Loucy (cell line): ENCODE data around the gene TRIO.

Experiments
- H2AFZ ChIP-seq: fragments of 200-600 bp; sonication (generic); 2 replicates; pipeline ENCODE4 v1.6.0; 2016; ENCODE audit warnings: antibody characterized with exemption, mild to moderate bottlenecking, low read length, moderate library complexity
- H3F3A ChIP-seq: fragments of 200-600 bp; 2 replicates; pipeline ENCODE4 v1.6.0; 2016; ENCODE audit warnings: antibody characterized with exemption, low read depth, mild to moderate bottlenecking
- H3K27me3 ChIP-seq: fragments of 200-600 bp; sonication (generic); 2 replicates; pipeline ENCODE4 v1.6.1; 2014; ENCODE audit warnings: low read length, mild to moderate bottlenecking; ENCODE audit not compliant: insufficient read depth, poor library complexity, severe bottlenecking
- H3K36me3 ChIP-seq: fragments of 200-600 bp; sonication (generic); 2 replicates; pipeline ENCODE4 v1.6.1; 2016; ENCODE audit warnings: low read length; ENCODE audit not compliant: insufficient read depth
- H3K4me1 ChIP-seq: fragments of 200-600 bp; sonication (generic); 2 replicates; pipeline ENCODE4 v1.5.1; 2014; ENCODE audit warnings: low read length, mild to moderate bottlenecking; ENCODE audit not compliant: insufficient read depth, poor library complexity, severe bottlenecking
- H3K4me2 ChIP-seq: fragments of 200-600 bp; sonication (generic); 2 replicates; pipeline ENCODE4 v1.6.0; 2014; ENCODE audit warnings: antibody characterized with exemption, low read length, low read depth, mild to moderate bottlenecking; ENCODE audit not compliant: poor library complexity, severe bottlenecking
- H3K4me3 ChIP-seq: fragments of 200-600 bp; sonication (generic); 2 replicates; pipeline ENCODE4 v1.5.1; 2014; ENCODE audit warnings: low read length, mild to moderate bottlenecking, mixed read lengths; ENCODE audit not compliant: poor library complexity, severe bottlenecking
- H3K79me2 ChIP-seq: fragments of 200-600 bp; sonication (generic); 2 replicates; pipeline ENCODE4 v1.6.1; 2014; ENCODE audit warnings: low read length; ENCODE audit not compliant: insufficient read depth
- H3K9ac ChIP-seq: fragments of 200-600 bp; sonication (generic); 2 replicates; pipeline ENCODE4 v1.6.0; 2014; ENCODE audit warnings: mild to moderate bottlenecking, low read depth, low read length, moderate library complexity; ENCODE audit not compliant: poor library complexity, severe bottlenecking
- H3K9me2 ChIP-seq: fragments of 200-600 bp; sonication (generic); replicated peaks from 2 replicates; pipeline ENCODE4 v1.6.1; 2016; ENCODE audit warnings: low read depth, low read length, mixed read lengths
- H3K9me3 ChIP-seq: fragments of 200-600 bp; sonication (generic); 2 replicates; pipeline ENCODE4 v1.6.1; 2014; ENCODE audit warnings: mild to moderate bottlenecking, antibody characterized with exemption, low read length, low read depth; ENCODE audit not compliant: insufficient read depth
- H4K20me1 ChIP-seq: fragments of 200-600 bp; sonication (generic); 2 replicates; pipeline ENCODE4 v1.6.0; 2014; ENCODE audit warnings: antibody characterized with exemption, low read length, mild to moderate bottlenecking; ENCODE audit not compliant: insufficient read depth, poor library complexity, severe bottlenecking
- EZH2phosphoT487 ChIP-seq: fragments of 200-600 bp; IDR thresholded peaks from 2 replicates; pipeline ENCODE4 v1.6.1; 2018; ENCODE audit warnings: antibody characterized with exemption, mild to moderate bottlenecking, moderate library complexity, borderline replicate concordance
- TF ChIP-seq, protein P1 (sequence below): fragments of 200-600 bp; sonication (generic); conservative IDR thresholded peaks from 2 replicates; pipeline ENCODE4 v1.5.1; 2014; ENCODE audit warnings: mild to moderate bottlenecking, antibody characterized with exemption, low read length

TRIO gene

GRCh38 chr5:14518638-14519037 is 375.5 kb downstream of the TRIO start:
- Histone ChIP-seq H3K4me1 (peaks cover 10% of the 10 kb centered on the region), H3K9me3 (no peaks in the 10 kb centered on the region), H3K9ac (no peak overlapping the region), H3K27me3 (no peaks in the 10 kb centered on the region), H3K4me3 (no peak overlapping the region), H3F3A (no peaks in the 10 kb centered on the region), H3K4me2 (no peak overlapping the region), H3K36me3 (no peaks in the 10 kb centered on the region), H2AFZ (no peak overlapping the region), H4K20me1 (no peaks in the 10 kb centered on the region), H3K9me2 (no peaks in the 10 kb centered on the region), H3K79me2 (no peaks in the 10 kb centered on the region)
- no peak for TF ChIP-seq EZH2phosphoT487
- TF ChIP-seq, protein P1, sequence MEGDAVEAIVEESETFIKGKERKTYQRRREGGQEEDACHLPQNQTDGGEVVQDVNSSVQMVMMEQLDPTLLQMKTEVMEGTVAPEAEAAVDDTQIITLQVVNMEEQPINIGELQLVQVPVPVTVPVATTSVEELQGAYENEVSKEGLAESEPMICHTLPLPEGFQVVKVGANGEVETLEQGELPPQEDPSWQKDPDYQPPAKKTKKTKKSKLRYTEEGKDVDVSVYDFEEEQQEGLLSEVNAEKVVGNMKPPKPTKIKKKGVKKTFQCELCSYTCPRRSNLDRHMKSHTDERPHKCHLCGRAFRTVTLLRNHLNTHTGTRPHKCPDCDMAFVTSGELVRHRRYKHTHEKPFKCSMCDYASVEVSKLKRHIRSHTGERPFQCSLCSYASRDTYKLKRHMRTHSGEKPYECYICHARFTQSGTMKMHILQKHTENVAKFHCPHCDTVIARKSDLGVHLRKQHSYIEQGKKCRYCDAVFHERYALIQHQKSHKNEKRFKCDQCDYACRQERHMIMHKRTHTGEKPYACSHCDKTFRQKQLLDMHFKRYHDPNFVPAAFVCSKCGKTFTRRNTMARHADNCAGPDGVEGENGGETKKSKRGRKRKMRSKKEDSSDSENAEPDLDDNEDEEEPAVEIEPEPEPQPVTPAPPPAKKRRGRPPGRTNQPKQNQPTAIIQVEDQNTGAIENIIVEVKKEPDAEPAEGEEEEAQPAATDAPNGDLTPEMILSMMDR: no peak

DNA sequence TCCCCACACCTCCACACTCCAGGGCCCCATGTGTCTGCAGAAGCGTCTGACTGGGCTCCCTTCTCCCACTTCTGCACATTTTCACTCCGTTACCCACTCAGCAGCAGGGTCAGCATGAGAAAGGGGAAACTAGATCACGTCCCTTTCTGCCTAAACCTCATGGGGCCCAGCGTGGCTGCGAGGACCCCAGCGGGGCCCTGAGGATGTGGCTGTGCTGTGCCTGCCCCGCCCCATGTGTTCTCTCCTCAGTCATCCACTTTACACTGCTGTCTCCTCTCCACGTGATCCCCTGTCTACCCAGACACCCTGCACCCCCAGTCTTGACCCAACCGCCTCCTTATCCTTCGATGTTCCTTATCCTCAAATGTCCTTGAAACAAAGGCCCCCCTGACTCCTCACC is 378.6 kb downstream of the TRIO start:
- Histone ChIP-seq H3K36me3 (no peaks in the 10 kb centered on the region), H3K4me3 (no peak overlapping the region), H3K27me3 (no peaks in the 10 kb centered on the region), H3K4me2 (no peak overlapping the region), H3K9ac (no peak overlapping the region), H3K9me3 (no peaks in the 10 kb centered on the region), H3K9me2 (no peaks in the 10 kb centered on the region), H4K20me1 (no peaks in the 10 kb centered on the region), H3K79me2 (no peaks in the 10 kb centered on the region), H2AFZ (no peak overlapping the region), H3F3A (no peaks in the 10 kb centered on the region), H3K4me1 (peaks cover 10% of the 10 kb centered on the region)
- TF ChIP-seq EZH2phosphoT487: no peak
- TF ChIP-seq, protein P1: no peak

DNA sequence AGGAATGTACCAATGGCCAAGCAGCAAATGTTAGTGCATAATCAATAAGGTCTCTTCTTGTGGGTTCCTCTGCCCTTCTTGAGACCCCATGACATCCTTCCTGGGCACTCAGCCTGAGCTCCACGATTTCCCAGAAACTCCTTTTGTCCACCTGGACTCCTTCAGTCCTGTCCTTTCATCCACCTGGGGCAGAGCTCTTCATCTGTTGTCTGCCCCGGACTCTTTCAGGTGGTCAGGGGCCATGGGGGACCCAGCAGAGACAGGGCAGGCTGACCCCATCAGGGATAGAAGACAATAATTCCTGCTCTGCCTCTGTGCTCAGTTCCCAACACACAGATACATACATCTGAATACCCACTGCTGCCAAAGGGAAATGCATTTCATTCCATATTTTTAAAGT is 379.6 kb downstream of the TRIO start:
- Histone ChIP-seq H3K79me2 (no peaks in the 10 kb centered on the region), H3K9me3 (no peaks in the 10 kb centered on the region), H3K27me3 (no peaks in the 10 kb centered on the region), H3K4me3 (no peak overlapping the region), H3K4me1 (peaks cover 10% of the 10 kb centered on the region), H2AFZ (no peak overlapping the region), H3K9me2 (no peaks in the 10 kb centered on the region), H4K20me1 (no peaks in the 10 kb centered on the region), H3K36me3 (no peaks in the 10 kb centered on the region), H3K4me2 (no peak overlapping the region), H3F3A (no peaks in the 10 kb centered on the region), H3K9ac (no peak overlapping the region)
- TF ChIP-seq, protein P1: no peak
- no peak for TF ChIP-seq EZH2phosphoT487
